SK-N-SH (cell line): ENCODE results near the gene CCDC169. TPM values are rescaled to one million over a fixed set of nuclear protein-coding genes. Genes with fewer than 3 reads are reported as not detected.

ENCODE experiments used
- CTCF ChIA-PET: fragments of 300-600, 350-600 bp; formaldehyde crosslinking; extraction: SDS; loops from one replicate; lab custom pipeline; 2021; lab: Yijun Ruan, JAX
- POLR2A ChIA-PET: fragments of 350-600 bp; sonication (Branson Sonifier 250); formaldehyde crosslinking; extraction: SDS; loops from one replicate; lab custom pipeline; 2020; ENCODE audit warnings: antibody characterized with exemption, inconsistent platforms; lab: Yijun Ruan, JAX
- DNase-seq: peaks from one replicate; pipeline ENCODE4 v3.0.0; 2012
- H2AFZ ChIP-seq: fragments of 200-600 bp; sonication (generic); 2 replicates; pipeline ENCODE4 v1.8.1; 2016; ENCODE audit warnings: antibody characterized with exemption, mild to moderate bottlenecking, low read depth
- H3F3A ChIP-seq: fragments of 200-600 bp; sonication (generic); replicated peaks from 2 replicates; pipeline ENCODE3; 2016; ENCODE audit warnings: antibody characterized with exemption, mild to moderate bottlenecking; ENCODE audit not compliant: insufficient read depth
- H3K27ac ChIP-seq, 2 experiments: fragments of 200-500 bp in 1 of 2; fragments of 200-600 bp in 1 of 2; sonication (Bioruptor generic) in 1 of 2; sonication (generic), shearing (Covaris generic) in 1 of 2; 2 replicates each; pipeline versions ENCODE4 v1.5.1 to v1.6.1; 2014 to 2016; ENCODE audit warnings: low read depth in 2 of 2, inconsistent platforms in 1 of 2, low read length in 1 of 2, mild to moderate bottlenecking in 1 of 2, mixed read lengths in 1 of 2
- H3K27me3 ChIP-seq: fragments of 200-600 bp; sonication (generic), shearing (Covaris generic); 2 replicates; pipeline ENCODE4 v1.6.1; 2016; ENCODE audit warnings: mixed run types; ENCODE audit not compliant: insufficient read depth
- H3K36me3 ChIP-seq, 2 experiments: fragments of 200-500 bp in 1 of 2; fragments of 200-600 bp in 1 of 2; sonication (Bioruptor generic) in 1 of 2; sonication (generic) in 1 of 2; replicated peaks in 1 of 2; 2 replicates each; pipeline versions ENCODE3 to v1.5.1; 2014 to 2016; ENCODE audit warnings: low read length in 1 of 2, mild to moderate bottlenecking in 1 of 2; ENCODE audit not compliant: insufficient read depth in 2 of 2, control insufficient read depth in 1 of 2
- H3K4me1 ChIP-seq, 2 experiments: fragments of 200-500 bp in 1 of 2; fragments of 200-600 bp in 1 of 2; sonication (Bioruptor generic) in 1 of 2; sonication (generic), shearing (Covaris generic) in 1 of 2; 2 replicates each; pipeline versions ENCODE4 v1.5.1 to v1.6.1; 2014 to 2016; ENCODE audit warnings: low read depth in 1 of 2, low read length in 1 of 2, mixed run types in 1 of 2; ENCODE audit not compliant: insufficient read depth in 2 of 2, control insufficient read depth in 1 of 2
- H3K4me2 ChIP-seq: fragments of 200-600 bp; sonication (generic), shearing (Covaris generic); 2 replicates; pipeline ENCODE4 v1.6.1; 2017; ENCODE audit warnings: mixed run types
- H3K4me3 ChIP-seq, 2 experiments: fragments of 200-500 bp in 1 of 2; fragments of 200-600 bp in 1 of 2; sonication (Bioruptor generic) in 1 of 2; sonication (generic), shearing (Covaris generic) in 1 of 2; 2 replicates each; pipeline versions ENCODE4 v1.5.1 to v1.8.1; 2014 to 2016; ENCODE audit warnings: low read depth in 2 of 2, inconsistent platforms in 1 of 2, low read length in 1 of 2, mild to moderate bottlenecking in 1 of 2, mixed read lengths in 1 of 2, moderate library complexity in 1 of 2
- H3K79me2 ChIP-seq: fragments of 200-600 bp; sonication (generic); 2 replicates; pipeline ENCODE4 v1.8.1; 2017; ENCODE audit warnings: mild to moderate bottlenecking; ENCODE audit not compliant: insufficient read depth
- H3K9ac ChIP-seq: fragments of 200-600 bp; sonication (generic); 2 replicates; pipeline ENCODE4 v1.6.1; 2017; ENCODE audit warnings: mixed run types
- H3K9me2 ChIP-seq: fragments of 200-600 bp; sonication (generic); 2 replicates; pipeline ENCODE4 v1.6.1; 2017; ENCODE audit warnings: mixed run types
- H3K9me3 ChIP-seq: fragments of 200-600 bp; sonication (generic); 2 replicates; pipeline ENCODE4 v1.6.1; 2017; ENCODE audit warnings: mixed run types, mild to moderate bottlenecking, moderate library complexity
- H4K20me1 ChIP-seq: fragments of 200-600 bp; sonication (generic); 2 replicates; pipeline ENCODE4 v1.6.1; 2017; ENCODE audit warnings: mild to moderate bottlenecking, mixed run types; ENCODE audit not compliant: insufficient read depth
- CHD2 ChIP-seq: fragments of 150-350 bp; IDR thresholded peaks from 2 replicates; pipeline ENCODE4 v1.6.1; 2018; ENCODE audit warnings: low read length; ENCODE audit not compliant: partially characterized antibody
- ELF1 ChIP-seq: IDR thresholded peaks from 2 replicates; pipeline ENCODE4 v1.4.0; 2012
- EZH2phosphoT487 ChIP-seq: fragments of 200-600 bp; sonication (generic); IDR thresholded peaks from 2 replicates; pipeline ENCODE4 v1.6.1; 2017; ENCODE audit warnings: low read depth, mixed run types, mild to moderate bottlenecking, antibody characterized with exemption, moderate library complexity, borderline replicate concordance
- FOSL2 ChIP-seq: IDR thresholded peaks from 2 replicates; pipeline ENCODE4 v1.4.0; 2012; ENCODE audit warnings: low read depth, mild to moderate bottlenecking, moderate library complexity, borderline replicate concordance
- FOXM1 ChIP-seq: IDR thresholded peaks from 2 replicates; pipeline ENCODE4 v1.4.0; 2012; ENCODE audit warnings: low read depth, mild to moderate bottlenecking
- GATA2 ChIP-seq: sonication (generic); formaldehyde crosslinking; IDR thresholded peaks from 2 replicates; pipeline ENCODE4 v1.5.0; 2020; ENCODE audit warnings: mild to moderate bottlenecking, missing genetic modification reagents
- JUND ChIP-seq: IDR thresholded peaks from 2 replicates; pipeline ENCODE4 v1.4.0; 2012
- RAD21 ChIP-seq: IDR thresholded peaks from 2 replicates; pipeline ENCODE4 v1.6.1; 2012; ENCODE audit warnings: mild to moderate bottlenecking, low read length
- RCOR1 ChIP-seq: fragments of 150-350 bp; IDR thresholded peaks from 2 replicates; pipeline ENCODE4 v1.6.1; 2017; ENCODE audit warnings: antibody characterized with exemption, low read length
- TAF1 ChIP-seq: IDR thresholded peaks from 2 replicates; pipeline ENCODE4 v1.6.1; 2012; ENCODE audit warnings: low read depth, mild to moderate bottlenecking, low read length, moderate library complexity, borderline replicate concordance
- TEAD4 ChIP-seq: IDR thresholded peaks from 2 replicates; pipeline ENCODE4 v1.4.0; 2012; ENCODE audit warnings: mild to moderate bottlenecking, borderline replicate concordance; ENCODE audit not compliant: insufficient read depth
- USF2 ChIP-seq: fragments of 150-350 bp; IDR thresholded peaks from 2 replicates; pipeline ENCODE4 v1.6.1; 2017; ENCODE audit warnings: antibody characterized with exemption, low read length, low read depth, borderline replicate concordance
- WGBS: methylation state at CpG from one replicate; pipeline ENCODE4 v1.1.6; 2017; ENCODE audit warnings: low lambda C conversion rate; 5-methylcytosine and 5-hydroxymethylcytosine counted together
- polyA plus RNA-seq, 3 experiments: library from polyadenylated mRNA; depleted of rRNA; stranded (reverse); fragments of >200 nt; gene quantifications; 2 replicates each; pipeline ENCODE4 v1.2.3, GENCODE V29; 2012
- TF ChIP-seq, protein P1 (sequence below): fragments of 200-600 bp; sonication (generic); IDR thresholded peaks from 2 replicates; pipeline ENCODE4 v1.6.1; 2017; ENCODE audit warnings: antibody characterized with exemption, mild to moderate bottlenecking, moderate library complexity
- TF ChIP-seq, protein P2 (sequence below): fragments of 150-350 bp; IDR thresholded peaks from 2 replicates; pipeline ENCODE4 v1.6.1; 2016; ENCODE audit warnings: mild to moderate bottlenecking, low read depth, low read length
- TF ChIP-seq, protein P3 (sequence below): IDR thresholded peaks from 2 replicates; pipeline ENCODE4 v1.4.0; 2012; ENCODE audit warnings: low read depth

The CCDC169 gene
- polyA plus RNA-seq, 1 of the 3 experiments (the other 2 are of a cell fraction): 1.8 TPM

DNA sequence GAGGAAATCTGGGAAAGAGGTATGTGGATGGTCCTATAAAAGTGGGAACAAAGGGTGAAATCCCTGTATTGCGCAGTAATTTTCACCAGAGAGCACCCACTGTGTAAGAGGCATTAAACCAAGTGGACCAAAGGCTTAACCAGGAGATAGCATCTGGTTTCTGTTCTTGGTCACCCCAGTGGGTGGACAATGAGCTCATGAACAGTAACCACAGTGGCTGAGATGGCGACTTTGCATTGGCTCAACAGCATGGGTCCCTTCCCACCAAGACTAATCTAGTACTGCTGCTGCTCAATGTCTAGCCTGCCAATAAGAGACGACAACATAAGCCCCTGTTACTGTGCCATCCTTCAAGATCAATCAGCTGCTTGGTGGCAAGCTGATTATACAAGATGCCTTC is 36.6 kb downstream of the CCDC169 start:
- no peaks in the 10 kb centered on the region for H3K9me3 ChIP-seq
- H2AFZ ChIP-seq: no peak overlapping the region
- no peak overlapping the region for H3K9ac ChIP-seq
- TF ChIP-seq RAD21 (no peak), FOXM1 (no peak), TAF1 (no peak), EZH2phosphoT487 (no peak), JUND (no peak), USF2 (no peak), TEAD4 (no peak), RCOR1 (no peak), CHD2 (no peak), ELF1 (no peak), GATA2 (CRISPR knock-in tag) (no peak), FOSL2 (no peak)
- TF ChIP-seq, protein P1, sequence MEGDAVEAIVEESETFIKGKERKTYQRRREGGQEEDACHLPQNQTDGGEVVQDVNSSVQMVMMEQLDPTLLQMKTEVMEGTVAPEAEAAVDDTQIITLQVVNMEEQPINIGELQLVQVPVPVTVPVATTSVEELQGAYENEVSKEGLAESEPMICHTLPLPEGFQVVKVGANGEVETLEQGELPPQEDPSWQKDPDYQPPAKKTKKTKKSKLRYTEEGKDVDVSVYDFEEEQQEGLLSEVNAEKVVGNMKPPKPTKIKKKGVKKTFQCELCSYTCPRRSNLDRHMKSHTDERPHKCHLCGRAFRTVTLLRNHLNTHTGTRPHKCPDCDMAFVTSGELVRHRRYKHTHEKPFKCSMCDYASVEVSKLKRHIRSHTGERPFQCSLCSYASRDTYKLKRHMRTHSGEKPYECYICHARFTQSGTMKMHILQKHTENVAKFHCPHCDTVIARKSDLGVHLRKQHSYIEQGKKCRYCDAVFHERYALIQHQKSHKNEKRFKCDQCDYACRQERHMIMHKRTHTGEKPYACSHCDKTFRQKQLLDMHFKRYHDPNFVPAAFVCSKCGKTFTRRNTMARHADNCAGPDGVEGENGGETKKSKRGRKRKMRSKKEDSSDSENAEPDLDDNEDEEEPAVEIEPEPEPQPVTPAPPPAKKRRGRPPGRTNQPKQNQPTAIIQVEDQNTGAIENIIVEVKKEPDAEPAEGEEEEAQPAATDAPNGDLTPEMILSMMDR: no peak
- TF ChIP-seq, protein P2, sequence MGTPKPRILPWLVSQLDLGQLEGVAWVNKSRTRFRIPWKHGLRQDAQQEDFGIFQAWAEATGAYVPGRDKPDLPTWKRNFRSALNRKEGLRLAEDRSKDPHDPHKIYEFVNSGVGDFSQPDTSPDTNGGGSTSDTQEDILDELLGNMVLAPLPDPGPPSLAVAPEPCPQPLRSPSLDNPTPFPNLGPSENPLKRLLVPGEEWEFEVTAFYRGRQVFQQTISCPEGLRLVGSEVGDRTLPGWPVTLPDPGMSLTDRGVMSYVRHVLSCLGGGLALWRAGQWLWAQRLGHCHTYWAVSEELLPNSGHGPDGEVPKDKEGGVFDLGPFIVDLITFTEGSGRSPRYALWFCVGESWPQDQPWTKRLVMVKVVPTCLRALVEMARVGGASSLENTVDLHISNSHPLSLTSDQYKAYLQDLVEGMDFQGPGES: no peak
- TF ChIP-seq, protein P3, sequence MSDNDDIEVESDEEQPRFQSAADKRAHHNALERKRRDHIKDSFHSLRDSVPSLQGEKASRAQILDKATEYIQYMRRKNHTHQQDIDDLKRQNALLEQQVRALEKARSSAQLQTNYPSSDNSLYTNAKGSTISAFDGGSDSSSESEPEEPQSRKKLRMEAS: no peak
- no peaks in the 10 kb centered on the region for H3K9me2 ChIP-seq
- H4K20me1 ChIP-seq: no peaks in the 10 kb centered on the region
- H3K4me3 ChIP-seq: no peak overlapping the region
- WGBS: 73% methylated on average over 3 of the region's 3 CpGs
- H3K79me2 ChIP-seq: no peaks in the 10 kb centered on the region
- no peak overlapping the region for H3K27ac ChIP-seq
- H3K36me3 ChIP-seq: no peaks in the 10 kb centered on the region
- H3K4me1 ChIP-seq: no peaks in the 10 kb centered on the region
- DNase-seq: no peak
- H3F3A ChIP-seq: no peaks in the 10 kb centered on the region
- no peaks in the 10 kb centered on the region for H3K27me3 ChIP-seq
- ChIA-PET CTCF (interaction anchor here (0.7 to 1.0 kb wide), 3 partner anchors 9 to 14 kb away, joined by 3 read pairs; no protein-coding TSS in a partner anchor), POLR2A (no interaction called here)
- no peak overlapping the region for H3K4me2 ChIP-seq
